Left lobe of liver (tissue), 2 donors: Measurements from ENCODE around the gene ATF3. TPM values are rescaled to one million over a fixed set of nuclear protein-coding genes. Genes with fewer than 3 reads are reported as not detected.

Experiments
- ATAC-seq: fragments of 200-7000 bp; cut with Tn5 transposase; one replicate; pipeline ENCODE4 v1.9.1; 2020; ENCODE audit warnings: mild to moderate bottlenecking, moderate library complexity
- DNase-seq: peaks from one replicate; pipeline ENCODE4 v3.0.0-alpha.2; 2020; ENCODE audit warnings: low spot score
- total RNA-seq: library from RNA; stranded (reverse); gene quantifications from one replicate; pipeline ENCODE4 v1.2.1, GENCODE V29; 2021
- donor health status: DM: no; HTN: no; CAD: no; lungs with moderate emphysema.
- donor health status: DM: no; HTN: yes; CAD: no.

ATF3 gene
- total RNA-seq, result 2.6 TPM

GRCh38 chr1:212608392-212608958, at the start of gene ATF3:
TSS of gene ATF3 (plus strand) at chr1:212608761. CDS start at chr1:212615022, 6,261 bp downstream.
- peak; percentile 81 for ATAC-seq
- DNase-seq, result peak; percentile 100

- DNase-seq, result no peak
Observed at GRCh38 chr1:212559929-212560328, 48.6 kb upstream of the ATF3 start.

GRCh38 chr1:212560933-212561460, 47.6 kb upstream of the ATF3 start:
- ATAC-seq (no peak), DNase-seq (no peak)

More at GRCh38 chr1:212559929-212560328, 48.6 kb upstream of the ATF3 start:
- ATAC-seq, result no peak

GRCh38 chr1:212561501-212561931, 47.0 kb upstream of the ATF3 start:
- DNase-seq (no peak), ATAC-seq (no peak)

GRCh38 chr1:212562771-212563170, 45.8 kb upstream of the ATF3 start:
- ATAC-seq, result no peak
- no peak for DNase-seq

- DNase-seq, result no peak
- no peak for ATAC-seq
Observed at GRCh38 chr1:212565079-212565478, 43.5 kb upstream of the ATF3 start.

GRCh38 chr1:212565571-212566305, 42.8 kb upstream of the ATF3 start:
- ATAC-seq, result no peak
- DNase-seq, result no peak

- DNase-seq (no peak), ATAC-seq (peak; percentile 79)
Observed at GRCh38 chr1:212566522-212567479, 41.8 kb upstream of the ATF3 start.

- no peak for ATAC-seq
- no peak for DNase-seq
Observed at GRCh38 chr1:212567638-212568037, 40.9 kb upstream of the ATF3 start.

GRCh38 chr1:212568978-212569537, 39.5 kb upstream of the ATF3 start:
- no peak for ATAC-seq
- DNase-seq, result no peak

GRCh38 chr1:212574732-212575131, 33.8 kb upstream of the ATF3 start:
- ATAC-seq, result no peak
- DNase-seq, result no peak

GRCh38 chr1:212575333-212575732, 33.2 kb upstream of the ATF3 start:
- ATAC-seq (no peak), DNase-seq (no peak)

GRCh38 chr1:212578041-212578440, 30.5 kb upstream of the ATF3 start:
- DNase-seq (no peak), ATAC-seq (no peak)

- no peak for DNase-seq
- ATAC-seq, result no peak
Observed at GRCh38 chr1:212581034-212581433, 27.5 kb upstream of the ATF3 start.

- no peak for ATAC-seq
- no peak for DNase-seq
Observed at GRCh38 chr1:212582291-212582690, 26.3 kb upstream of the ATF3 start.

- DNase-seq, result no peak
- ATAC-seq, result no peak
Observed at GRCh38 chr1:212582808-212583615, 25.5 kb upstream of the ATF3 start.

GRCh38 chr1:212583643-212584042, 24.9 kb upstream of the ATF3 start:
- ATAC-seq, result no peak
- no peak for DNase-seq

- DNase-seq (no peak), ATAC-seq (no peak)
Observed at GRCh38 chr1:212584092-212584886, 24.3 kb upstream of the ATF3 start.

- ATAC-seq (no peak), DNase-seq (no peak)
Observed at GRCh38 chr1:212585210-212585609, 23.4 kb upstream of the ATF3 start.
